GM12878 (cell line): ENCODE data around the gene RO60. TPM values are rescaled to one million over a fixed set of nuclear protein-coding genes. Genes with fewer than 3 reads are reported as not detected.

ENCODE experiments used
- ESRRA ChIP-seq: IDR thresholded peaks from 2 replicates; pipeline ENCODE4 v1.6.1; 2012; ENCODE audit warnings: mild to moderate bottlenecking, low read length, improper control_type of control experiment
- MEF2B ChIP-seq: fragments of 450-650 bp; IDR thresholded peaks from 2 replicates; pipeline ENCODE4 v1.6.1; 2018; ENCODE audit warnings: mild to moderate bottlenecking, moderate library complexity; ENCODE audit not compliant: partially characterized antibody, poor library complexity, severe bottlenecking
- MXI1 ChIP-seq: fragments of 150-350 bp; IDR thresholded peaks from 2 replicates; pipeline ENCODE4 v1.6.1; 2011; ENCODE audit warnings: low read depth, mild to moderate bottlenecking, inconsistent platforms, low read length, improper control_type of control experiment
- POLR2A ChIP-seq: IDR thresholded peaks from 2 replicates; pipeline ENCODE4 v1.6.1; 2011; ENCODE audit warnings: low read depth, mild to moderate bottlenecking, low read length
- RAD21 ChIP-seq: IDR thresholded peaks from 2 replicates; pipeline ENCODE4 v1.6.1; 2011; ENCODE audit warnings: mild to moderate bottlenecking, low read depth, low read length, moderate library complexity; ENCODE audit not compliant: insufficient read depth
- SMAD1 ChIP-seq: fragments of 450-650 bp; IDR thresholded peaks from 2 replicates; pipeline ENCODE4 v1.6.1; 2018; ENCODE audit warnings: mild to moderate bottlenecking, low read depth; ENCODE audit not compliant: partially characterized antibody
- STAT1 ChIP-seq: fragments of 450-650 bp; conservative IDR thresholded peaks from 2 replicates; pipeline ENCODE4 v1.6.1; 2014; ENCODE audit warnings: antibody characterized with exemption, mild to moderate bottlenecking
- polyA plus RNA-seq, 11 experiments: library from polyadenylated mRNA; depleted of rRNA in 4 of 11; unstranded in 6 of 11; stranded (reverse) in 5 of 11; fragments of >200 nt; fragmentation: Nextera tagmentation in 4 of 11; fragmentation: Illumina TruSeq in 1 of 11; extraction: Ambion mirVana in 4 of 11; extraction: Trizol in 1 of 11; gene quantifications; 1 replicate in 1 of 11; 2 replicates in 10 of 11; pipeline versions ENCODE4 v1.2.1 to v1.2.3, GENCODE V29; 2011 to 2016; ENCODE audit warnings: inconsistent platforms in 2 of 11, missing spikeins in 2 of 11, low read depth in 1 of 11
- total RNA-seq, 4 experiments: library from RNA; depleted of rRNA in 3 of 4; stranded (reverse); fragments of >200 nt in 3 of 4; fragmentation: Illumina TruSeq in 1 of 4; extraction: Trizol in 1 of 4; gene quantifications; 2 replicates each; pipeline versions ENCODE4 v1.2.1 to v1.2.3, GENCODE V29; 2013 to 2021
- TF ChIP-seq, protein P1 (sequence below): fragments of 450-650 bp; IDR thresholded peaks from 2 replicates; pipeline ENCODE4 v1.6.1; 2014; ENCODE audit warnings: mild to moderate bottlenecking
- TF ChIP-seq, protein P2 (sequence below): IDR thresholded peaks from 2 replicates; pipeline ENCODE4 v1.6.1; 2011; ENCODE audit warnings: borderline replicate concordance, low read depth, mild to moderate bottlenecking, moderate library complexity, low read length; ENCODE audit not compliant: insufficient read depth, poor library complexity, severe bottlenecking
- TF ChIP-seq, protein P3 (sequence below): IDR thresholded peaks from 2 replicates; pipeline ENCODE4 v1.6.1; 2012; ENCODE audit warnings: improper control_type of control experiment, low read depth, low read length; ENCODE audit not compliant: insufficient replicate concordance
- TF ChIP-seq, protein P4 (sequence below): fragments of 450-650 bp; IDR thresholded peaks from 2 replicates; pipeline ENCODE4 v1.6.1; 2017; ENCODE audit warnings: mild to moderate bottlenecking, moderate library complexity
- TF ChIP-seq, protein P5 (sequence below): IDR thresholded peaks from 2 replicates; pipeline ENCODE4 v1.6.1; 2012; ENCODE audit warnings: low read depth, low read length, improper control_type of control experiment

Gene RO60
- total and polyA plus RNA-seq, 10 of the 15 experiments (the other 5 are each of a cell fraction or from before 2014, with no cell fraction given): 21.1 to 143 (median 83.1) TPM

DNA sequence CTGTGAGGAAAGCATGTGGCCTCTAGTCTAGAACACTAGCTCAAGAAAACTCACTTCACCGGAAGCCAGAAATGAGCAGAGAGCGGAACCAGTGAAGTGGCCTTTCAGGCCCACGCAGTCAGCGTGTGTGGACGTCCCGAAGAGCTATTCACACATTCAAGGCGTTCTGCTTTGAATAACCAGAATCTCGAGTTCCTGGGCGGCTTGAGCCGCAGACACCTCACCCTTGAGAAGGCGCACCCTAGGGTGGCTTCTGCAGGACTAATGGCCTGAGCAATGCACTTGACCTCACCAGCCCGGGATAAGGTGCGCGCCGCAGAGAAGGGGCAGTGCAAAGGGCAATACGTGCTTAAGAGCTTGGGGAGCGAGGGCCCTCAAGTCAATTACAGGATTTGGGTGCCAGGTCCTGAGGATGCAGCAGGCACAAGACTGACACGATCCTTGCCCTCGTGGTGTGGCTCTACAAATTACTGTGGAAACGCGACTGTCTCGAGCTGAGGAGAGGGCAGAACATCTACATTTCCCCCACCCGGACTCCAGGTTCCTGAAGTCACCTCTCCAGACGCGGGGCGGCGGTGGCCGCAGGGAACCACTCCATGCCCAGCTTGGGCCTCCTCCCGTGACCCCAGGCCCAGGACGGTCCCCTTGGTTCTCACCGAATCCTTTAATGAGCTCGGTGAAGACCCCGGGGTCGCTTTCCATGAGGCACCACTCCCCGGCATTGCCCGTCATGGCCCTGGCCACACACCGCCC, 707 bp upstream of the RO60 start (continued):
- TF ChIP-seq, protein P1, sequence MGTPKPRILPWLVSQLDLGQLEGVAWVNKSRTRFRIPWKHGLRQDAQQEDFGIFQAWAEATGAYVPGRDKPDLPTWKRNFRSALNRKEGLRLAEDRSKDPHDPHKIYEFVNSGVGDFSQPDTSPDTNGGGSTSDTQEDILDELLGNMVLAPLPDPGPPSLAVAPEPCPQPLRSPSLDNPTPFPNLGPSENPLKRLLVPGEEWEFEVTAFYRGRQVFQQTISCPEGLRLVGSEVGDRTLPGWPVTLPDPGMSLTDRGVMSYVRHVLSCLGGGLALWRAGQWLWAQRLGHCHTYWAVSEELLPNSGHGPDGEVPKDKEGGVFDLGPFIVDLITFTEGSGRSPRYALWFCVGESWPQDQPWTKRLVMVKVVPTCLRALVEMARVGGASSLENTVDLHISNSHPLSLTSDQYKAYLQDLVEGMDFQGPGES: no peak
- peak; percentile 79 for TF ChIP-seq MXI1
- TF ChIP-seq, protein P2, sequence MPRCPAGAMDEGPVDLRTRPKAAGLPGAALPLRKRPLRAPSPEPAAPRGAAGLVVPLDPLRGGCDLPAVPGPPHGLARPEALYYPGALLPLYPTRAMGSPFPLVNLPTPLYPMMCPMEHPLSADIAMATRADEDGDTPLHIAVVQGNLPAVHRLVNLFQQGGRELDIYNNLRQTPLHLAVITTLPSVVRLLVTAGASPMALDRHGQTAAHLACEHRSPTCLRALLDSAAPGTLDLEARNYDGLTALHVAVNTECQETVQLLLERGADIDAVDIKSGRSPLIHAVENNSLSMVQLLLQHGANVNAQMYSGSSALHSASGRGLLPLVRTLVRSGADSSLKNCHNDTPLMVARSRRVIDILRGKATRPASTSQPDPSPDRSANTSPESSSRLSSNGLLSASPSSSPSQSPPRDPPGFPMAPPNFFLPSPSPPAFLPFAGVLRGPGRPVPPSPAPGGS: no peak
- TF ChIP-seq RAD21: no peak
- no peak for TF ChIP-seq ESRRA
- TF ChIP-seq, protein P3, sequence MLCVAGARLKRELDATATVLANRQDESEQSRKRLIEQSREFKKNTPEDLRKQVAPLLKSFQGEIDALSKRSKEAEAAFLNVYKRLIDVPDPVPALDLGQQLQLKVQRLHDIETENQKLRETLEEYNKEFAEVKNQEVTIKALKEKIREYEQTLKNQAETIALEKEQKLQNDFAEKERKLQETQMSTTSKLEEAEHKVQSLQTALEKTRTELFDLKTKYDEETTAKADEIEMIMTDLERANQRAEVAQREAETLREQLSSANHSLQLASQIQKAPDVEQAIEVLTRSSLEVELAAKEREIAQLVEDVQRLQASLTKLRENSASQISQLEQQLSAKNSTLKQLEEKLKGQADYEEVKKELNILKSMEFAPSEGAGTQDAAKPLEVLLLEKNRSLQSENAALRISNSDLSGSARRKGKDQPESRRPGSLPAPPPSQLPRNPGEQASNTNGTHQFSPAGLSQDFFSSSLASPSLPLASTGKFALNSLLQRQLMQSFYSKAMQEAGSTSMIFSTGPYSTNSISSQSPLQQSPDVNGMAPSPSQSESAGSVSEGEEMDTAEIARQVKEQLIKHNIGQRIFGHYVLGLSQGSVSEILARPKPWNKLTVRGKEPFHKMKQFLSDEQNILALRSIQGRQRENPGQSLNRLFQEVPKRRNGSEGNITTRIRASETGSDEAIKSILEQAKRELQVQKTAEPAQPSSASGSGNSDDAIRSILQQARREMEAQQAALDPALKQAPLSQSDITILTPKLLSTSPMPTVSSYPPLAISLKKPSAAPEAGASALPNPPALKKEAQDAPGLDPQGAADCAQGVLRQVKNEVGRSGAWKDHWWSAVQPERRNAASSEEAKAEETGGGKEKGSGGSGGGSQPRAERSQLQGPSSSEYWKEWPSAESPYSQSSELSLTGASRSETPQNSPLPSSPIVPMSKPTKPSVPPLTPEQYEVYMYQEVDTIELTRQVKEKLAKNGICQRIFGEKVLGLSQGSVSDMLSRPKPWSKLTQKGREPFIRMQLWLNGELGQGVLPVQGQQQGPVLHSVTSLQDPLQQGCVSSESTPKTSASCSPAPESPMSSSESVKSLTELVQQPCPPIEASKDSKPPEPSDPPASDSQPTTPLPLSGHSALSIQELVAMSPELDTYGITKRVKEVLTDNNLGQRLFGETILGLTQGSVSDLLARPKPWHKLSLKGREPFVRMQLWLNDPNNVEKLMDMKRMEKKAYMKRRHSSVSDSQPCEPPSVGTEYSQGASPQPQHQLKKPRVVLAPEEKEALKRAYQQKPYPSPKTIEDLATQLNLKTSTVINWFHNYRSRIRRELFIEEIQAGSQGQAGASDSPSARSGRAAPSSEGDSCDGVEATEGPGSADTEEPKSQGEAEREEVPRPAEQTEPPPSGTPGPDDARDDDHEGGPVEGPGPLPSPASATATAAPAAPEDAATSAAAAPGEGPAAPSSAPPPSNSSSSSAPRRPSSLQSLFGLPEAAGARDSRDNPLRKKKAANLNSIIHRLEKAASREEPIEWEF: no peak
- TF ChIP-seq POLR2A: peak; percentile 74
- TF ChIP-seq MEF2B: no peak
- no peak for TF ChIP-seq STAT1
- TF ChIP-seq SMAD1: no peak
- TF ChIP-seq, protein P4, sequence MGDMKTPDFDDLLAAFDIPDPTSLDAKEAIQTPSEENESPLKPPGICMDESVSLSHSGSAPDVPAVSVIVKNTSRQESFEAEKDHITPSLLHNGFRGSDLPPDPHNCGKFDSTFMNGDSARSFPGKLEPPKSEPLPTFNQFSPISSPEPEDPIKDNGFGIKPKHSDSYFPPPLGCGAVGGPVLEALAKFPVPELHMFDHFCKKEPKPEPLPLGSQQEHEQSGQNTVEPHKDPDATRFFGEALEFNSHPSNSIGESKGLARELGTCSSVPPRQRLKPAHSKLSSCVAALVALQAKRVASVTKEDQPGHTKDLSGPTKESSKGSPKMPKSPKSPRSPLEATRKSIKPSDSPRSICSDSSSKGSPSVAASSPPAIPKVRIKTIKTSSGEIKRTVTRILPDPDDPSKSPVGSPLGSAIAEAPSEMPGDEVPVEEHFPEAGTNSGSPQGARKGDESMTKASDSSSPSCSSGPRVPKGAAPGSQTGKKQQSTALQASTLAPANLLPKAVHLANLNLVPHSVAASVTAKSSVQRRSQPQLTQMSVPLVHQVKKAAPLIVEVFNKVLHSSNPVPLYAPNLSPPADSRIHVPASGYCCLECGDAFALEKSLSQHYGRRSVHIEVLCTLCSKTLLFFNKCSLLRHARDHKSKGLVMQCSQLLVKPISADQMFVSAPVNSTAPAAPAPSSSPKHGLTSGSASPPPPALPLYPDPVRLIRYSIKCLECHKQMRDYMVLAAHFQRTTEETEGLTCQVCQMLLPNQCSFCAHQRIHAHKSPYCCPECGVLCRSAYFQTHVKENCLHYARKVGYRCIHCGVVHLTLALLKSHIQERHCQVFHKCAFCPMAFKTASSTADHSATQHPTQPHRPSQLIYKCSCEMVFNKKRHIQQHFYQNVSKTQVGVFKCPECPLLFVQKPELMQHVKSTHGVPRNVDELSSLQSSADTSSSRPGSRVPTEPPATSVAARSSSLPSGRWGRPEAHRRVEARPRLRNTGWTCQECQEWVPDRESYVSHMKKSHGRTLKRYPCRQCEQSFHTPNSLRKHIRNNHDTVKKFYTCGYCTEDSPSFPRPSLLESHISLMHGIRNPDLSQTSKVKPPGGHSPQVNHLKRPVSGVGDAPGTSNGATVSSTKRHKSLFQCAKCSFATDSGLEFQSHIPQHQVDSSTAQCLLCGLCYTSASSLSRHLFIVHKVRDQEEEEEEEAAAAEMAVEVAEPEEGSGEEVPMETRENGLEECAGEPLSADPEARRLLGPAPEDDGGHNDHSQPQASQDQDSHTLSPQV: no peak
- TF ChIP-seq, protein P5, sequence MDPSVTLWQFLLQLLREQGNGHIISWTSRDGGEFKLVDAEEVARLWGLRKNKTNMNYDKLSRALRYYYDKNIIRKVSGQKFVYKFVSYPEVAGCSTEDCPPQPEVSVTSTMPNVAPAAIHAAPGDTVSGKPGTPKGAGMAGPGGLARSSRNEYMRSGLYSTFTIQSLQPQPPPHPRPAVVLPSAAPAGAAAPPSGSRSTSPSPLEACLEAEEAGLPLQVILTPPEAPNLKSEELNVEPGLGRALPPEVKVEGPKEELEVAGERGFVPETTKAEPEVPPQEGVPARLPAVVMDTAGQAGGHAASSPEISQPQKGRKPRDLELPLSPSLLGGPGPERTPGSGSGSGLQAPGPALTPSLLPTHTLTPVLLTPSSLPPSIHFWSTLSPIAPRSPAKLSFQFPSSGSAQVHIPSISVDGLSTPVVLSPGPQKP: no peak
